NB4 (cell line): ENCODE results near the gene DEFB132.
A peak's percentile ranks its signal among the peaks of the same experiment; 100 is the strongest.

ENCODE experiments used
- DNase-seq: peaks from one replicate; pipeline ENCODE4 v3.0.0; 2010; ENCODE audit warnings: low read depth
- H3K4me3 ChIP-seq: one replicate; pipeline ENCODE4 v1.5.1; 2011; ENCODE audit warnings: mild to moderate bottlenecking, low read depth, low read length, moderate library complexity
- MYC ChIP-seq: IDR thresholded peaks from 2 replicates; pipeline ENCODE4 v1.6.1; 2011; ENCODE audit warnings: low read depth, low read length
- POLR2A ChIP-seq: IDR thresholded peaks from 2 replicates; pipeline ENCODE4 v1.6.1; 2011; ENCODE audit warnings: mild to moderate bottlenecking; ENCODE audit not compliant: insufficient read length; ENCODE audit errors: extremely low read depth
- TF ChIP-seq, protein P1 (sequence below): IDR thresholded peaks from 2 replicates; pipeline ENCODE4 v1.6.1; 2011; ENCODE audit warnings: low read depth, low read length
- TF ChIP-seq, protein P2 (sequence below): IDR thresholded peaks from one replicate; pipeline ENCODE4 v1.5.1; 2012; ENCODE audit warnings: low read depth, low read length

The DEFB132 gene

DNA sequence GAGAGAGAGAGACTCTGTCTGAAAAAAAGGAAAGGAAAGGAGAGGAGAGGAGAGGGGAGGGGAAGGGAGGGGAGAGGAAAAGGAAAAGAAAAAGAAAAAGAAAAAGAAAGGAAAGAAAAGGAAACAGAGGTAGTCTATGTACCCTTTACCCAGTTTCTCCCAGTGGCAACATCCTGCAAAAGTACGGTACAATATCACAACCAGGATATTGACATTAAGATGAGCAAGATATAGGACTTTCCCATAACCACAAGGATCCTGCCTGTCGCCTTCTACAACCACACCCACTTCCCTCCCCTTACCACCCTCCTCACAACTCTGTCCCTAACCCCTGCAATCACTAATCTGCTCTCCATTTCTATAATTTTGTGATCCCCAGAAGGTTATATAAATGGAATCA lies 29.0 kb downstream of the DEFB132 start:
- no peak for TF ChIP-seq POLR2A
- TF ChIP-seq, protein P1, sequence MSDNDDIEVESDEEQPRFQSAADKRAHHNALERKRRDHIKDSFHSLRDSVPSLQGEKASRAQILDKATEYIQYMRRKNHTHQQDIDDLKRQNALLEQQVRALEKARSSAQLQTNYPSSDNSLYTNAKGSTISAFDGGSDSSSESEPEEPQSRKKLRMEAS = no peak
- TF ChIP-seq MYC = no peak
- TF ChIP-seq, protein P2, sequence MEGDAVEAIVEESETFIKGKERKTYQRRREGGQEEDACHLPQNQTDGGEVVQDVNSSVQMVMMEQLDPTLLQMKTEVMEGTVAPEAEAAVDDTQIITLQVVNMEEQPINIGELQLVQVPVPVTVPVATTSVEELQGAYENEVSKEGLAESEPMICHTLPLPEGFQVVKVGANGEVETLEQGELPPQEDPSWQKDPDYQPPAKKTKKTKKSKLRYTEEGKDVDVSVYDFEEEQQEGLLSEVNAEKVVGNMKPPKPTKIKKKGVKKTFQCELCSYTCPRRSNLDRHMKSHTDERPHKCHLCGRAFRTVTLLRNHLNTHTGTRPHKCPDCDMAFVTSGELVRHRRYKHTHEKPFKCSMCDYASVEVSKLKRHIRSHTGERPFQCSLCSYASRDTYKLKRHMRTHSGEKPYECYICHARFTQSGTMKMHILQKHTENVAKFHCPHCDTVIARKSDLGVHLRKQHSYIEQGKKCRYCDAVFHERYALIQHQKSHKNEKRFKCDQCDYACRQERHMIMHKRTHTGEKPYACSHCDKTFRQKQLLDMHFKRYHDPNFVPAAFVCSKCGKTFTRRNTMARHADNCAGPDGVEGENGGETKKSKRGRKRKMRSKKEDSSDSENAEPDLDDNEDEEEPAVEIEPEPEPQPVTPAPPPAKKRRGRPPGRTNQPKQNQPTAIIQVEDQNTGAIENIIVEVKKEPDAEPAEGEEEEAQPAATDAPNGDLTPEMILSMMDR = no peak
- DNase-seq = no peak
- H3K4me3 ChIP-seq = no peak overlapping the region

DNA sequence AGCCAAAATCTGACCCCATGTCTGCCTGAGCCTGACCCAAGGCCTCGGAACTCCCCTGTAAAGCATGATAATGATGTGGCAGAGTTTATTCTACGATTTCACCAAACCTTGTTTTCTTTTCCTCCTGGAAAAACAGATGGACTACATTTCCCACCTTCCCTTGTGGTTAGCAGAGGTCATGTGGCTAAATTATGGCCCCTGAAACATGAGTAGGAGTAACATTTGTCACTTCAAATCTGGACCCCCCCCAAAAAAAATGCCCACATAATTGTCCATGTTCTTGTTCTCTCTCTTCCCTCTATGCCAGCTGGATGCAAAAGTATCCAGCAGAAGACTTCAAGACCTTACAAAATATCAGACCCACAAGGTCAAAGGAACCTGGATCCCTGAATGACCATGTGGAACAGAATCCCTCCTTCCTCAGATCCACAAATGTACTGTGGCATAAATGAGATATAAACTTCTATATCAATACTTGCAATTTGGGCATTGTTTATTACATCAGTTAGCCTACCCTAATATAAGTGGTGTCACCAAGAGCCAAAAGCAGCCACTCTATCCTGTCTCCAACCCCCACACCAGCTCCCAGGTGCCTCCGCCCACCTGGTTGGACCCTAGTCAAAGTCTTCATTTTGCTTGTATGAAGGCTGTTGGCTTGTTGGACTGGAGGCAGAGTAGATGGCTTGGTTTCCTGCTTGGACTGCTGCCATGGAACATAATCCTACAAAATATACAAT lies 31.6 kb downstream of the DEFB132 start:
- DNase-seq = no peak
- H3K4me3 ChIP-seq = peak overlapping the region; percentile 93
- TF ChIP-seq POLR2A (no peak), MYC (no peak)
- TF ChIP-seq, protein P1 = no peak
- TF ChIP-seq, protein P2 = no peak

DNA sequence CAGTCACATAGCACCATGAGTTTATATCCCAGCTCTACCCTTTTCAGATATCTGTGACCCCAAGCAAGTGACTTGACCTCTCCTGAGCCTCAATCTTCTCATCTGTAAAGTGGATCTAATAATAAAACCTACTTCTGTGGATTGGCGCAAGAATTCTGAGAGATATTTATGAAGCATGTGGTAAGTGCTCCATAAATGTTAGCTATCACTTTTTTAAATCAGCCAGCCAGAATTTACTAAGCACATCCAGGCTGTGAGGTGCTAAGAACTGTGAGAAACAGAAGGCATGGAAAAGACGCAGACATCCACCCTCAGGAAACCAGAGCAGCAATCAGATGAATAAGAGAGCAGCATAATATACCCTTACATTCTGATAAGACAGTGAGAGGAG lies 32.2 kb downstream of the DEFB132 start:
- DNase-seq = no peak
- TF ChIP-seq MYC (no peak), POLR2A (no peak)
- TF ChIP-seq, protein P1 = no peak
- TF ChIP-seq, protein P2 = no peak
- H3K4me3 ChIP-seq = peak overlapping the region; percentile 93

DNA sequence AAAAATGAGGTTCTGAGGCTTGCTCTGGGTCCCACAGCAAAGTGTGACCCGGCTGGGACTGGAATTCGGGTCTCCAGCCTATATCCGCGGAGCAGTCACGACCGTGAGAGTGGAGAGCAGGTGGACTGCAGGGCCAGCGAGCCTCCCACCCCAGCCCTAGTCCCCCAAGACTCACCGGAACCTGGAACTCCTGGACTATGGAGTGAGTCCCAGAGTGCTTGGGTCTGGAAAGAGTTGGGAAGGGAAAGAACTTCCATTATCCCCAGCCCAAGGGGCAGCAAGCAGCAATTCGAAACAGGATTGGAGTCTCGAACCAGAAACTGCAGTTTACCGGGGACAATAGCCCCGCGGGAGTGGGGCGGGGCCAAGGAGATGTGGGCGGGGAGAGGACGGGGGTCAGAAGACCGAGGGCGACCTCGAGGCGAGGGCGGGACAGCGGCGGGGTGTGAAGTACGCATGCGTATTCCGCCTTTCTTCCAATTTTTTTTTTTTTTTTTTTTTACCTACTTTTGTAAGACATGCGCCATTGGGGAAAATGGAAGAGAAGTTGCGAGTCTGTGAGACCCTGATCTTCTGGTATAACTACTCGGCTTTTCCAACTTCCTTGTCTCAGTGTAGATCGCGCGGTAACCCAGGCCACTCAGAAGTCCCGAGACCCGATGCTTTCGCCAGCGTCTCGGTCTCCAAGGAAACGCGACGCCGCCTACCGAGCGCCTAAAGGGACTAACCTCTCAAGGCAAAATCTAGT lies 32.7 kb downstream of the DEFB132 start, which contains the start of gene C20orf96:
C20orf96 (minus strand) TSS at position 667 of the 748 bp plus-strand sequence; CDS start at position 527, 140 bp downstream.
- H3K4me3 ChIP-seq = peak within 1 kb of the TSS; percentile 93
- peak; percentile 97 for DNase-seq
- TF ChIP-seq, protein P2 = peak; percentile 32
- TF ChIP-seq, protein P1 = peak; percentile 46
- TF ChIP-seq POLR2A (peak; percentile 56), MYC (peak; percentile 64; the same call in 1 of the 2 replicates)

DNA sequence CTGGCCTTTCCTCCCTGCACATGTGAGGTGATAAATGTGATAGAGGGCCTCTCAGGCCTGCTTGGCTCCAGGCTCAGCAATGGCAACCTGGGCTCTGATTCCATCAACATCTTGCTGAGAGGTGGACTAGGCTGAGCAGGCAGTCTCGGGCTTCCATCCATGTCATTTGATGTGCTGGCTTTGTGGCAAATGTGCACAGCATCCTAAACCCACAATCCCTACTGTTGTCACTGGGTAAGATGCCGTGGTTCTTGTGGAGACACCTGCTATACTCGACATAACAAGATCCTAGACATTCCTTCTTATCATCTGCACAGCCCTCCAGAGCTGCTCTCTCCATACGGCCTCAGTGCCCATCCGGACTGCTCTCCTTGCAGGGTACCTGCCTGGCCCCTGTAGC lies 37.1 kb downstream of the DEFB132 start:
- TF ChIP-seq, protein P2 = no peak
- TF ChIP-seq MYC = no peak
- TF ChIP-seq, protein P1 = no peak
- no peak for TF ChIP-seq POLR2A
- no peak for DNase-seq

More for the DNA sequence above, 37.1 kb downstream of the DEFB132 start:
- no peak overlapping the region for H3K4me3 ChIP-seq
